OCI-LY3 (cell line): ENCODE measurements around the gene RBM44.

Experiments
- H2AFZ ChIP-seq: fragments of 200-600, 300-600 bp; shearing (Covaris generic); 2 replicates; pipeline ENCODE4 v1.6.0; 2014; ENCODE audit warnings: antibody characterized with exemption, low read depth, low read length
- H3K27ac ChIP-seq: fragments of 200-600, 300-600 bp; sonication (generic); 2 replicates; pipeline ENCODE4 v1.5.1; 2014; ENCODE audit warnings: mild to moderate bottlenecking, low read length, moderate library complexity, mixed read lengths
- H3K27me3 ChIP-seq: fragments of 200-600, 300-600 bp; sonication (generic); 2 replicates; pipeline ENCODE4 v1.6.1; 2014; ENCODE audit warnings: low read depth, low read length, mixed read lengths
- H3K36me3 ChIP-seq: fragments of 200-600, 300-600 bp; sonication (generic); replicated peaks from 2 replicates; pipeline ENCODE3; 2014; ENCODE audit warnings: low read depth, low read length, mixed read lengths
- H3K4me1 ChIP-seq: fragments of 300-600, 200-600 bp; sonication (generic); 2 replicates; pipeline ENCODE4 v1.6.1; 2014; ENCODE audit warnings: low read length, mixed read lengths
- H3K4me2 ChIP-seq: fragments of 200-600, 300-600 bp; sonication (generic); 2 replicates; pipeline ENCODE4 v1.6.1; 2014; ENCODE audit warnings: low read length, mixed read lengths
- H3K4me3 ChIP-seq: fragments of 300-600, 200-600 bp; sonication (generic); 2 replicates; pipeline ENCODE4 v1.5.1; 2014; ENCODE audit warnings: antibody characterized with exemption, mild to moderate bottlenecking, low read length, moderate library complexity
- H3K79me2 ChIP-seq: fragments of 300-600, 200-600 bp; shearing (Covaris generic); 2 replicates; pipeline ENCODE4 v1.6.1; 2014; ENCODE audit warnings: mild to moderate bottlenecking, low read length, mixed read lengths
- H3K9ac ChIP-seq: fragments of 300-600, 200-600 bp; shearing (Covaris generic); 2 replicates; pipeline ENCODE4 v1.6.0; 2014; ENCODE audit warnings: mild to moderate bottlenecking, low read length, moderate library complexity
- H3K9me3 ChIP-seq: fragments of 200-600, 300-600 bp; shearing (Covaris generic); 2 replicates; pipeline ENCODE4 v1.6.1; 2014; ENCODE audit warnings: low read length, mixed read lengths; ENCODE audit not compliant: insufficient read depth
- H4K20me1 ChIP-seq: fragments of 200-600, 300-600 bp; sonication (generic); 2 replicates; pipeline ENCODE4 v1.6.1; 2016; ENCODE audit warnings: low read length, mixed read lengths; ENCODE audit not compliant: insufficient read depth
- EZH2phosphoT487 ChIP-seq: fragments of 200-600 bp; shearing (Covaris generic); IDR thresholded peaks from 2 replicates; pipeline ENCODE4 v1.6.1; 2018; ENCODE audit warnings: antibody characterized with exemption, mixed run types, low read depth
- TF ChIP-seq, protein P1 (sequence below): fragments of 200-600, 300-600 bp; sonication (generic); IDR thresholded peaks from 2 replicates; pipeline ENCODE4 v1.5.1; 2014; ENCODE audit warnings: antibody characterized with exemption, low read length, low read depth

The RBM44 gene

DNA sequence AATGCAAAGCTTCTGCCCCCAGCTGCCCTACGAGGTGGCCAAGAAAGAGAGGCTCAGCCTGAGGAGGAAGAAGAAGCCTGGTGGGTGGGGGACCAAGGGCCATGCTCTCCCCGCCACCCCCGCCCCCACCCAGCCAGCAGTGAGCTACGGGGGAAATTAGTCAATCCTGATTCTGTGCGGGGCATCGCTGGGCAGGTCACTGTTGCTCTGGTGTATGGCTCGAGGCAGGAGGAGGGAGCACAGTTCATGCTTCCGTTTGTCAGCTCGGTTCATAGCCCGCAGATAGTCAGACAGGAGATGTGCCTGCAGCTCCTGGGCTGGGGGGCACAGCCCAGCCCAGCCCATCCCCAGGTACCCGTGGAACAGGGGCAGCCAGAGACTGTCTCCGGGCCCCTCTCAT is 78.0 kb downstream of the RBM44 start:
- no peak overlapping the region for H2AFZ ChIP-seq
- H3K9me3 ChIP-seq = no peaks in the 10 kb centered on the region
- no peak overlapping the region for H3K9ac ChIP-seq
- H3K4me3 ChIP-seq = no peak overlapping the region
- H3K27ac ChIP-seq = no peak overlapping the region
- no peak overlapping the region for H3K4me2 ChIP-seq
- no peaks in the 10 kb centered on the region for H3K36me3 ChIP-seq
- no peaks in the 10 kb centered on the region for H3K27me3 ChIP-seq
- H3K4me1 ChIP-seq = peaks cover 13% of the 10 kb centered on the region
- TF ChIP-seq EZH2phosphoT487 = no peak
- TF ChIP-seq, protein P1, sequence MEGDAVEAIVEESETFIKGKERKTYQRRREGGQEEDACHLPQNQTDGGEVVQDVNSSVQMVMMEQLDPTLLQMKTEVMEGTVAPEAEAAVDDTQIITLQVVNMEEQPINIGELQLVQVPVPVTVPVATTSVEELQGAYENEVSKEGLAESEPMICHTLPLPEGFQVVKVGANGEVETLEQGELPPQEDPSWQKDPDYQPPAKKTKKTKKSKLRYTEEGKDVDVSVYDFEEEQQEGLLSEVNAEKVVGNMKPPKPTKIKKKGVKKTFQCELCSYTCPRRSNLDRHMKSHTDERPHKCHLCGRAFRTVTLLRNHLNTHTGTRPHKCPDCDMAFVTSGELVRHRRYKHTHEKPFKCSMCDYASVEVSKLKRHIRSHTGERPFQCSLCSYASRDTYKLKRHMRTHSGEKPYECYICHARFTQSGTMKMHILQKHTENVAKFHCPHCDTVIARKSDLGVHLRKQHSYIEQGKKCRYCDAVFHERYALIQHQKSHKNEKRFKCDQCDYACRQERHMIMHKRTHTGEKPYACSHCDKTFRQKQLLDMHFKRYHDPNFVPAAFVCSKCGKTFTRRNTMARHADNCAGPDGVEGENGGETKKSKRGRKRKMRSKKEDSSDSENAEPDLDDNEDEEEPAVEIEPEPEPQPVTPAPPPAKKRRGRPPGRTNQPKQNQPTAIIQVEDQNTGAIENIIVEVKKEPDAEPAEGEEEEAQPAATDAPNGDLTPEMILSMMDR = no peak
- H4K20me1 ChIP-seq = no peaks in the 10 kb centered on the region
- no peaks in the 10 kb centered on the region for H3K79me2 ChIP-seq

DNA sequence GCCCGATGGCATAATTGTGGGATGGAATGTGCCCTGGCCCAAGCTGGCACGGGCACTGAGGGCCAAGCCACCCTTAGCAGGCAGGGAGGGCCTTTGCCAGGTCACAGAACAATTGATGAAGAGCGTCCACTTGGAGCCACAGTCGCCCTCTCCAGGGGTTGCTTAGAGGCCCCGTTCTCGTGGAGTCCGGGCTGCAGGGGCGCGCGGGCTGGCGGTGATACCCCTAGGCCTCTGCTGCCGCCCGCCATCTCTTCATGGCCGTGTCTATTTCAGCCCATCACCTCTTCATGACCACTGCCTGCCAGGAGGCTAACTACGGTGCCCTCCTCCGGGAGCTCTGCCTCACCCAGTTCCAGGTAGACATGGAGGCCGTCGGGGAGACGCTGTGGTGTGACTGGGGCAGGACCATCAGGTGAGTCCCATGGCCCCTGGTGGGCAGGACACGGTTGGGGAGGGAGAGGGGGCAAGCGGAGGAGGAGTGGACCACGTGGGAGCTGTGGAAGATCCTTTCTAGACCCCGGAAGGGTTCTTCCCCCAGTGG is 78.4 kb downstream of the RBM44 start:
- H2AFZ ChIP-seq = no peak overlapping the region
- no peaks in the 10 kb centered on the region for H3K36me3 ChIP-seq
- H3K9me3 ChIP-seq = no peaks in the 10 kb centered on the region
- no peak overlapping the region for H3K9ac ChIP-seq
- H4K20me1 ChIP-seq = no peaks in the 10 kb centered on the region
- H3K79me2 ChIP-seq = no peaks in the 10 kb centered on the region
- peaks cover 8% of the 10 kb centered on the region for H3K4me1 ChIP-seq
- no peak for TF ChIP-seq EZH2phosphoT487
- TF ChIP-seq, protein P1 = no peak
- H3K27ac ChIP-seq = no peak overlapping the region
- H3K4me2 ChIP-seq = no peak overlapping the region
- no peaks in the 10 kb centered on the region for H3K27me3 ChIP-seq
- no peak overlapping the region for H3K4me3 ChIP-seq

DNA sequence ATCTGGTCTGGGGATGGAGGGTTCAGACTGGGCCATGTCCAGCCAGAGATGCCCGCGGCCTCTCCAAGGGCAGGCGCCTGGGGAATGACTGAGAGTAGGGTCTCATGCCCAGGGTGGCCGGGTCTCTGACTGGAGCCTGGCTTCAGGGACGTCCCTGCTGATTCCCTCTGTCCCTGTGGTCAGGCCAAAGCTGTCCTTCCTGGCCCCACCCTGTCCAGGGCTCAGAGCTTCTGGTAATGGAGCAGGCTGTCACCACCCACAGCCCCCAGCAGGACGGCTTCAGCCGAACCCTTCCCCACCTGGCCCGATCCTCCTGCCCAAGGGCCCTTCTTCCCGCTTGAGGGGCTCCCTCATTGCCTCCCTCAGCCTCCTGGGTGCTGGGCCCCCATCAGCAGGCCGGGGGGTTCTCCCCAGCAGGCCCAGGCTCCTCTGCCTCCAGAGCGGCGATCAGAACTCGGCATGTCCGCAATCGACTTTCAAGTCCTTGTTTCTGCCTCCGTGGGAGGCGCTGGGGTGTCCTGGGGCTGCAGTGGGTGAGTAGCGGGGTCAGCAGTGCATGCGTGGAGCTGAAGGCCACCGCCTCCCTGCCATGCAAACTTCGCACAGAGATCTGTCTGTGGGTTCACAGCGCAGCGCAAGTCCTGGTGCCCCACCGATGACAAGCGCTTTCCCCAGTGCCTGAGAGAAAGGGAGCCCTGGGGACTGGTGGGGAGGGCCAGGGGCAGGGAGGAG is 79.2 kb downstream of the RBM44 start:
- no peak for TF ChIP-seq EZH2phosphoT487
- TF ChIP-seq, protein P1 = no peak
- H3K36me3 ChIP-seq = no peaks in the 10 kb centered on the region
- H3K4me3 ChIP-seq = no peak overlapping the region
- peaks cover 3% of the 10 kb centered on the region; the same call in 1 of the 2 replicates for H3K4me1 ChIP-seq
- H3K9ac ChIP-seq = no peak overlapping the region
- no peaks in the 10 kb centered on the region for H4K20me1 ChIP-seq
- H2AFZ ChIP-seq = no peak overlapping the region
- no peak overlapping the region for H3K27ac ChIP-seq
- H3K27me3 ChIP-seq = no peaks in the 10 kb centered on the region
- no peaks in the 10 kb centered on the region for H3K79me2 ChIP-seq
- H3K4me2 ChIP-seq = no peak overlapping the region
- H3K9me3 ChIP-seq = no peaks in the 10 kb centered on the region

DNA sequence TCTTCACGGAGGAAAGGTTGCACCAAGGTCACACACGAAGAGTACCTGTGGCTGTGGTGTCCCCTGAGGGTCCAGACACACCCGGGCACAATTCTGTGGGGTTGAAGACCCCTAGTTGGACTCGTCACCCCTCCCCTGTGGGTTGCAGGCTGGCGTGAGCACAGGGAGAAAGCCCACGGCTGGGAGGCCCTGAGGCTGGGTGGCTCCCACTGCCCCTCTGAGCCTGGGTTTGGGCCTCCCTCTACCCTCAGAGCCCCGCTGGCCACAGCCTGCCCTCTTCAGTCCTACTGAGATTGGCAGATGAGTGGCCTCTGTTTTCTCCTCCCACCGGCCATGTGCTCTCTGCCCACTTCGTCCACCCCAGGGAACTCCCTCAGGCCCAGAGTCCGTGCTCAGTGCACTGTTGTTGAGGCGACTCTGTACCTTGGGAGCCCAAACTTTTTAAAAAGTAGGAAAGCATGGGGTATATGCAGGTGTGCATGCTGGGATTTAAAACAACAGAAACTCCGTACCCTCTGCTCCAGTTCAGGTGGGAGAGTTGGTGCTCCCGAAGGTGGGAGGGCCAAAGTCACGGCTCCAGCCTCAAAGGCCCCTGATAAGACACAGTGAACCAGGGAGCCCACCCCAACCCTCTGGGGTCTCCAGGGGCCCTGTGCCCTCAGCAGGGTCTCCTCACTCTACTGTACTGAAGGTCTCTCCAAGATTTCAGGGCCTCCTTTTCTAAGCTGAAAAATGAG is 79.9 kb downstream of the RBM44 start:
- H3K4me1 ChIP-seq = no peaks in the 10 kb centered on the region
- no peaks in the 10 kb centered on the region for H3K79me2 ChIP-seq
- no peaks in the 10 kb centered on the region for H3K36me3 ChIP-seq
- no peak overlapping the region for H3K4me2 ChIP-seq
- H3K27ac ChIP-seq = no peak overlapping the region
- no peaks in the 10 kb centered on the region for H4K20me1 ChIP-seq
- no peak overlapping the region for H2AFZ ChIP-seq
- H3K4me3 ChIP-seq = no peak overlapping the region
- TF ChIP-seq EZH2phosphoT487 = no peak
- TF ChIP-seq, protein P1 = no peak
- no peaks in the 10 kb centered on the region for H3K9me3 ChIP-seq
- no peaks in the 10 kb centered on the region for H3K27me3 ChIP-seq
- H3K9ac ChIP-seq = no peak overlapping the region
